Natural killer cell (primary cell): ENCODE results near the gene CDK7. TPM values are rescaled to one million over a fixed set of nuclear protein-coding genes. Genes with fewer than 3 reads are reported as not detected.

Experiments used
- ATAC-seq, 3 donors: fragments of 150-1000 bp in 2 of 3; fragments of 200-7000 bp in 1 of 3; cut with Tn5 transposase; 1 replicate in 1 of 3; 2 replicates in 2 of 3; pipeline ENCODE4 v1.10.0; 2021; ENCODE audit warnings: mild to moderate bottlenecking in 2 of 3, moderate library complexity in 2 of 3
- DNase-seq, 2 donors: peaks; one replicate each; pipeline versions ENCODE4 v3.0.0 to v3.0.0-alpha.2; 2013 to 2021; ENCODE audit warnings: mixed read lengths in 1 of 2
- H3K27ac ChIP-seq: one replicate; pipeline ENCODE4 v1.5.1; 2013; ENCODE audit warnings: mild to moderate bottlenecking, low read length
- H3K27me3 ChIP-seq: one replicate; pipeline ENCODE4 v1.6.1; 2013; ENCODE audit warnings: low read length; ENCODE audit not compliant: control insufficient read depth, insufficient read depth
- H3K36me3 ChIP-seq: one replicate; pipeline ENCODE4 v1.6.1; 2013; ENCODE audit warnings: low read length; ENCODE audit not compliant: control insufficient read depth, insufficient read depth
- H3K4me1 ChIP-seq: one replicate; pipeline ENCODE4 v1.6.1; 2013; ENCODE audit warnings: low read length; ENCODE audit not compliant: control insufficient read depth, insufficient read depth
- H3K4me3 ChIP-seq: one replicate; pipeline ENCODE4 v1.5.1; 2013; ENCODE audit warnings: low read length
- H3K9me3 ChIP-seq: one replicate; pipeline ENCODE4 v1.6.1; 2013; ENCODE audit warnings: low read length; ENCODE audit not compliant: control insufficient read depth, insufficient read depth
- H3K27ac Mint-ChIP-seq, 2 donors: one replicate each; pipeline ENCODE4 v1.8.0; 2022; ENCODE audit warnings: mild to moderate bottlenecking in 2 of 2, mixed read lengths in 2 of 2, moderate library complexity in 1 of 2
- H3K27me3 Mint-ChIP-seq, 2 donors: one replicate each; pipeline ENCODE4 v1.8.0; 2022; ENCODE audit warnings: low read depth in 2 of 2, mixed read lengths in 2 of 2
- H3K36me3 Mint-ChIP-seq: one replicate; pipeline ENCODE4 v1.8.0; 2022; ENCODE audit warnings: mixed read lengths
- H3K4me1 Mint-ChIP-seq, 2 donors: one replicate each; pipeline ENCODE4 v1.8.0; 2022; ENCODE audit warnings: mixed read lengths in 2 of 2
- H3K4me3 Mint-ChIP-seq: one replicate; pipeline ENCODE4 v1.8.0; 2022; ENCODE audit warnings: mild to moderate bottlenecking, moderate library complexity, mixed read lengths
- H3K9me3 Mint-ChIP-seq, 2 donors: one replicate each; pipeline ENCODE4 v1.8.0; 2022; ENCODE audit warnings: mixed read lengths in 2 of 2
- WGBS: methylation state at CpG from one replicate; pipeline ENCODE4 v1.1.7; 2013; ENCODE audit warnings: missing lambda C conversion rate; ENCODE audit not compliant: insufficient coverage; 5-methylcytosine and 5-hydroxymethylcytosine counted together
- intact Hi-C: fragments of 100-400 bp; cut with micrococcal nuclease; formaldehyde crosslinking; loops from one replicate; pipeline ENCODE4 v1.14.2; 2022
- total RNA-seq, 4 donors: library from RNA; stranded (reverse); fragments of 120-200 nt in 1 of 4; gene quantifications; one replicate each; pipeline versions ENCODE4 v1.2.3 to v1.2.4, GENCODE V29; 2013 to 2022
- TF ChIP-seq, protein P1 (sequence below): fragments of 200-600 bp; IDR thresholded peaks from one replicate; pipeline ENCODE4 v1.8.0; 2022; ENCODE audit warnings: antibody characterized with exemption

The CDK7 gene
- total RNA-seq, 3 donors from 2014 or later (not counting 1 experiment from before 2014, with no cell fraction given) = 30.6 to 39.5 (median 30.8) TPM

DNA sequence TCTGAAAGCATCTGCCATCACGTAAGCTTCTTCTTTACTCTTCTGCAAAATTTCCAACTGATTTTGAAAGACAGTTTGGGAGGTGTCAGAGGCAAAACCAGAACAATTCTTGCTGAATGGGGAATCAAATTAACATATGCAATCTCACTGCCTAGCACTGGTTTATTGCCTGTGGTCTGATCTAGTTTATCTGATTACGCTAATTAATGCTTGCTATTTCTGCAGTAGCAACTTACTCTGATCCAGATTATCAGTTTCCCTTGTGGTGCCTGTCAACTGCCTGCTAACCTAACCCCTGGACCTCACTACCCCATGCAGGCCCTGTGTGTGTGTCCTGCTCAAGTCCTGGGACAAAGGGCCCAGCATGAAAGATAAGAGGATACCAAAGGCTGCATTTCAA lies 57.6 kb downstream of the CDK7 start:
- H3K4me1 ChIP-seq = no peaks in the 10 kb centered on the region
- H3K9me3 ChIP-seq = no peaks in the 10 kb centered on the region
- Mint-ChIP-seq H3K27me3 (no peaks in the 10 kb centered on the region), H3K9me3 (no peaks in the 10 kb centered on the region), H3K27ac (no peak overlapping the region), H3K4me3 (no peak overlapping the region), H3K36me3 (no peaks in the 10 kb centered on the region), H3K4me1 (no peaks in the 10 kb centered on the region)
- TF ChIP-seq, protein P1, sequence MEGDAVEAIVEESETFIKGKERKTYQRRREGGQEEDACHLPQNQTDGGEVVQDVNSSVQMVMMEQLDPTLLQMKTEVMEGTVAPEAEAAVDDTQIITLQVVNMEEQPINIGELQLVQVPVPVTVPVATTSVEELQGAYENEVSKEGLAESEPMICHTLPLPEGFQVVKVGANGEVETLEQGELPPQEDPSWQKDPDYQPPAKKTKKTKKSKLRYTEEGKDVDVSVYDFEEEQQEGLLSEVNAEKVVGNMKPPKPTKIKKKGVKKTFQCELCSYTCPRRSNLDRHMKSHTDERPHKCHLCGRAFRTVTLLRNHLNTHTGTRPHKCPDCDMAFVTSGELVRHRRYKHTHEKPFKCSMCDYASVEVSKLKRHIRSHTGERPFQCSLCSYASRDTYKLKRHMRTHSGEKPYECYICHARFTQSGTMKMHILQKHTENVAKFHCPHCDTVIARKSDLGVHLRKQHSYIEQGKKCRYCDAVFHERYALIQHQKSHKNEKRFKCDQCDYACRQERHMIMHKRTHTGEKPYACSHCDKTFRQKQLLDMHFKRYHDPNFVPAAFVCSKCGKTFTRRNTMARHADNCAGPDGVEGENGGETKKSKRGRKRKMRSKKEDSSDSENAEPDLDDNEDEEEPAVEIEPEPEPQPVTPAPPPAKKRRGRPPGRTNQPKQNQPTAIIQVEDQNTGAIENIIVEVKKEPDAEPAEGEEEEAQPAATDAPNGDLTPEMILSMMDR = no peak
- DNase-seq (no peak), ATAC-seq (no peak)
- no peak overlapping the region for H3K27ac ChIP-seq
- intact Hi-C loops = no loop called here
- H3K36me3 ChIP-seq = peaks cover 6% of the 10 kb centered on the region
- 100% methylated on average over 2 of the region's 2 CpGs for WGBS
- H3K4me3 ChIP-seq = no peak overlapping the region
- H3K27me3 ChIP-seq = no peaks in the 10 kb centered on the region

DNA sequence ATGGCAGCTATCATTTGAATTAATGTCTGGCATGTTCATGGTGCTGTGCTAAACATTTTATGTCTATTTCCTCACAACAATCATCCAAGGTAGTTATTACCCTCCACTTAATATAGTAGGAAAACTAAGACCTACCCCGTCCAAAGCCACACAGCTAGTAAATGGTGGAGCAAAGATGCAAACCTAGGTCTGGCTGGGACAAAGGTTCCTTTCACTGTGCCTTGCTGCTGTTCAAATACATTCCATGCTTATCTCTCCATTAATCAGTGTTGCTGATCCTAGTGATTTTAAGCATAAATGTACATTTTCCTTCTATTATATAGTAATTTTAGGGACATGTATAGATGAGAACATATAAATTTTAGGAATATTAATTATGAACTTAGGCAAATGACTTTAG lies 59.2 kb downstream of the CDK7 start:
- 50% methylated on average over 1 of the region's 1 CpG for WGBS
- H3K36me3 Mint-ChIP-seq = peaks cover 6% of the 10 kb centered on the region

DNA sequence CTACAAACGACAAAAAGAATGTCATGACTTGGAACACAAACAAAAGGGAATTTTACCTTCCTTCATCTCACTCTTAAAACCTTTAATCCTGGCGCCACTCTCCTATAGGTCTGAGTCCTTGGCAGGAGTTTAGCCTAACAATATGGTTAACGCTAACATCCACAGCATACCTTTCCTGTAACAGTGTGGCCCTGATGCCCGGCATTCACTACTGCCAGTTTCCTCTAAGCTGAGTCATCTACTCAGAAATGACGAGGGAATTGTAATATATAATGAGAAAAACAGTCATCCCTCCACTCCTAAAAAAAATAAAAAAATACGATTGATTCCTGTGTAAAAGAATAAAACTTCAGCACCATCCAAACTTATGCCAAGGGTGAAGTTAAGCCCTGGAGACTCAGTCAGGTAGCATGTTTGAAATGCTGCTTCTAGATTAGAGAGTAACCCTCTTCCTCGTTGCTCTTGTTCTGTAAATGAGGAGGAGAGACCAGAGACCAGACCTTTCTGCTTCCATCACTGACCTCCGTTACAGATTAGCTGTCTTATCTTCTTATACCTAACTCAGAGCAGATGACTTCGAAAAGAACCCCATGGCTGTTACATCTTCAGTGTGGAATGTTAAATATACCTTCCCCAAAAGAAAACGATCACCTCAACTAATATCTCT lies 60.5 kb downstream of the CDK7 start:
- Mint-ChIP-seq H3K4me1 (no peaks in the 10 kb centered on the region), H3K4me3 (no peak overlapping the region), H3K27ac (no peak overlapping the region), H3K27me3 (no peaks in the 10 kb centered on the region), H3K9me3 (no peaks in the 10 kb centered on the region), H3K36me3 (peaks cover 13% of the 10 kb centered on the region)
- WGBS = 89% methylated on average over 5 of the region's 10 CpGs
- Histone ChIP-seq H3K27me3 (no peaks in the 10 kb centered on the region), H3K4me3 (no peak overlapping the region), H3K27ac (no peak overlapping the region), H3K4me1 (no peaks in the 10 kb centered on the region), H3K9me3 (no peaks in the 10 kb centered on the region), H3K36me3 (peaks cover 6% of the 10 kb centered on the region)
- TF ChIP-seq, protein P1 = no peak
- DNase-seq (no peak), ATAC-seq (no peak)
- intact Hi-C loops = no loop called here

More for the DNA sequence above, 59.2 kb downstream of the CDK7 start:
- no peak overlapping the region for H3K27ac Mint-ChIP-seq
- intact Hi-C loops = no loop called here
- ATAC-seq (no peak), DNase-seq (no peak)
- Histone ChIP-seq H3K4me3 (no peak overlapping the region), H3K36me3 (peaks cover 6% of the 10 kb centered on the region), H3K9me3 (no peaks in the 10 kb centered on the region), H3K27ac (no peak overlapping the region), H3K27me3 (no peaks in the 10 kb centered on the region), H3K4me1 (no peaks in the 10 kb centered on the region)
- TF ChIP-seq, protein P1 = no peak
- no peaks in the 10 kb centered on the region for H3K9me3 Mint-ChIP-seq
- no peaks in the 10 kb centered on the region for H3K4me1 Mint-ChIP-seq
- H3K27me3 Mint-ChIP-seq = no peaks in the 10 kb centered on the region
- no peak overlapping the region for H3K4me3 Mint-ChIP-seq

DNA sequence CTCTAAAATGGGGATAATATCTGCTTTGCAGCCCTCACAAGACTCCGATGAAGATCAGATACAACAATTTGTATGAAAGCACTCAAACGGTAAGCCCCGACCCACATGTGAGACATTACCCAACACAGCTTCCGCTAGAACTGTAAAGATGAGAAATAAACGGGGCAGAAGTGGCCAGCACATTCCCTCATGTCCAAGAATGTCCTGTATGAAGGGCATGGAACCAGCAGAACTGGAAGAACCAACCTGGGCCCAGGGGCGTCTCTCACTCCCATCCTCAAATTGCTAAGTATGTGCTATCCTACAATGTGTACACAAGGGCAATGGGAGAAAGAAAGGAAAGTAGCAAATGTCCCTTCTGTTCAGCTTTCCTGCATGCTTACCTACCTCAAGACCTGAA lies 64.9 kb downstream of the CDK7 start:
- DNase-seq (no peak), ATAC-seq (no peak)
- Histone ChIP-seq H3K36me3 (peaks cover 2% of the 10 kb centered on the region), H3K4me1 (no peaks in the 10 kb centered on the region), H3K27me3 (no peaks in the 10 kb centered on the region), H3K9me3 (no peaks in the 10 kb centered on the region), H3K27ac (no peak overlapping the region), H3K4me3 (no peak overlapping the region)
- TF ChIP-seq, protein P1 = no peak
- H3K4me1 Mint-ChIP-seq = no peaks in the 10 kb centered on the region
- peaks cover 14% of the 10 kb centered on the region for H3K36me3 Mint-ChIP-seq
- no peaks in the 10 kb centered on the region for H3K9me3 Mint-ChIP-seq
- 88% methylated on average over 5 of the region's 6 CpGs for WGBS
- H3K27ac Mint-ChIP-seq = no peak overlapping the region
- no peak overlapping the region for H3K4me3 Mint-ChIP-seq
- H3K27me3 Mint-ChIP-seq = no peaks in the 10 kb centered on the region
- intact Hi-C loops = no loop called here
